Measurements from ENCODE around the gene OAF. TPM values are rescaled to one million over a fixed set of nuclear protein-coding genes. Genes with fewer than 3 reads are reported as not detected.

The OAF gene
- total RNA-seq, 2 donors from 2014 or later: 1.7 to 3.6 TPM

- H3K27ac Mint-ChIP-seq: no peak overlapping the region
- H3K4me1 Mint-ChIP-seq: peaks cover 20% of the 10 kb centered on the region
- no peak for DNase-seq
- H3K9me3 Mint-ChIP-seq: no peaks in the 10 kb centered on the region
- no peaks in the 10 kb centered on the region for H3K36me3 ChIP-seq (ENCODE audit: control insufficient read depth, insufficient read depth, low read length)
- no peak overlapping the region for H3K4me3 ChIP-seq (ENCODE audit: low read length)
- H3K9ac ChIP-seq (ENCODE audit: extremely low read depth, low read length, poor library complexity, severe bottlenecking): no peak overlapping the region
- H3K27me3 ChIP-seq (ENCODE audit: control insufficient read depth, insufficient read depth, low read length, poor library complexity, severe bottlenecking): peaks cover 40% of the 10 kb centered on the region
- H3K36me3 Mint-ChIP-seq (ENCODE audit: low read depth): no peaks in the 10 kb centered on the region
- H3K27me3 Mint-ChIP-seq (ENCODE audit: insufficient read depth): peaks cover 71% of the 10 kb centered on the region
- TF ChIP-seq, protein P1, sequence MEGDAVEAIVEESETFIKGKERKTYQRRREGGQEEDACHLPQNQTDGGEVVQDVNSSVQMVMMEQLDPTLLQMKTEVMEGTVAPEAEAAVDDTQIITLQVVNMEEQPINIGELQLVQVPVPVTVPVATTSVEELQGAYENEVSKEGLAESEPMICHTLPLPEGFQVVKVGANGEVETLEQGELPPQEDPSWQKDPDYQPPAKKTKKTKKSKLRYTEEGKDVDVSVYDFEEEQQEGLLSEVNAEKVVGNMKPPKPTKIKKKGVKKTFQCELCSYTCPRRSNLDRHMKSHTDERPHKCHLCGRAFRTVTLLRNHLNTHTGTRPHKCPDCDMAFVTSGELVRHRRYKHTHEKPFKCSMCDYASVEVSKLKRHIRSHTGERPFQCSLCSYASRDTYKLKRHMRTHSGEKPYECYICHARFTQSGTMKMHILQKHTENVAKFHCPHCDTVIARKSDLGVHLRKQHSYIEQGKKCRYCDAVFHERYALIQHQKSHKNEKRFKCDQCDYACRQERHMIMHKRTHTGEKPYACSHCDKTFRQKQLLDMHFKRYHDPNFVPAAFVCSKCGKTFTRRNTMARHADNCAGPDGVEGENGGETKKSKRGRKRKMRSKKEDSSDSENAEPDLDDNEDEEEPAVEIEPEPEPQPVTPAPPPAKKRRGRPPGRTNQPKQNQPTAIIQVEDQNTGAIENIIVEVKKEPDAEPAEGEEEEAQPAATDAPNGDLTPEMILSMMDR (conservative IDR thresholded peaks at IDR 0.05): no peak
- no peaks in the 10 kb centered on the region for H3K9me3 ChIP-seq (ENCODE audit: control insufficient read depth, low read length)
- H3K4me3 Mint-ChIP-seq: no peak overlapping the region
- H3K4me1 ChIP-seq (ENCODE audit: control insufficient read depth, insufficient read depth, low read length): no peaks in the 10 kb centered on the region
- WGBS, 2 experiments (ENCODE audit: insufficient coverage in 1 of 2, insufficient read length in 1 of 2): 94 to 100% methylated on average over 3 to 4 of the region's 4 CpGs
- no peak overlapping the region for H3K27ac ChIP-seq (ENCODE audit: low read depth, low read length)
These were observed 32.4 kb downstream of the OAF start for GRCh38 chr11:120243221-120243620.

DNA sequence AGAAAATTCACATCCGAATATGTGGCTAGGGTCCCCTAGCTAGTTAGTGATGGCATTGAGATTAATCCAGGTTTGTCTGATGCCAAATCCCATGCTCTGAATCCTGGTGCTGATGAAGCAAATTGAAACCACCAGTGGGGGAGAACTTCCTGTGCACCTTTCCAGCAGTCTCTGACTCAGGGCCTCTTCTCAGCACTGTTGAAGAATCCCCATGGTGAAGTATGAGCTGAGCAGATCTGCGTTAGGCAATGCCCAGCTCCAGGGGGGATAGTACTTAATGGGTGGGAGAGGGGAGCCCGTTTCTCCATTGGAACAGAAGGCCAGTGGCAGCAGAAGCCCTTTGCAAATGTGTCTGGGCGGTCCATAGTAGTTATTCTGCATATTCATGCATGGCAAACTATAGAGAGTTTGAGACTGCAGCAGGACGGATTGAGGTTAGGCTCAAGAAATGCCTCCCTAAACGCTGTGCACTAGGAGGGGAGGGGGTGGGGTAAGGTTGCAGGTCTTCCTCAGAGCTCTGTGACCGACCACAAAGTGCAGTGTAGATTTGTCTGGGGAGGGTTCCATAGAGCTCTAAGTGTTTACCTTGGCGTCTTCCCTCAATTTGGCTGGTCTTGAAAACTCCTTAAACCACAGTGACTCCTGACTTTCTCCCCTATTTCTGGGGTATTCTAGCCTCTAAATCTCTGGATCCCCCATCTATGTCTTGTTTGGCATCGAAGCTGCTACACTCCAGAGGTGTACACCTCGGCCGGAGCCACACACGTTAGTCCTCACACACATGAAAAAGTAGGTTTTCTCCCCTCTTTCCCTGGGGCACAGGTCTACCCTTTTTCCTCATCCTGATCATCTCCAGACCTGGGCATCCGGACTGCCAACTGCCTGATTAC is 33.9 kb downstream of the OAF start:
- Mint-ChIP-seq H3K27me3 (ENCODE audit: insufficient read depth) (peaks cover 63% of the 10 kb centered on the region), H3K9me3 (no peaks in the 10 kb centered on the region), H3K36me3 (ENCODE audit: low read depth) (no peaks in the 10 kb centered on the region), H3K4me3 (no peak overlapping the region), H3K27ac (no peak overlapping the region), H3K4me1 (peaks cover 20% of the 10 kb centered on the region)
- H3K4me3 ChIP-seq (ENCODE audit: low read length): no peak overlapping the region
- H3K36me3 ChIP-seq (ENCODE audit: control insufficient read depth, insufficient read depth, low read length): no peaks in the 10 kb centered on the region
- no peaks in the 10 kb centered on the region for H3K4me1 ChIP-seq (ENCODE audit: control insufficient read depth, insufficient read depth, low read length)
- TF ChIP-seq, protein P1 (conservative IDR thresholded peaks at IDR 0.05): no peak
- H3K27ac ChIP-seq (ENCODE audit: low read depth, low read length): no peak overlapping the region
- H3K27me3 ChIP-seq (ENCODE audit: control insufficient read depth, insufficient read depth, low read length, poor library complexity, severe bottlenecking): peaks cover 25% of the 10 kb centered on the region
- H3K9ac ChIP-seq (ENCODE audit: extremely low read depth, low read length, poor library complexity, severe bottlenecking): no peak overlapping the region
- no peak for DNase-seq
- no peaks in the 10 kb centered on the region for H3K9me3 ChIP-seq (ENCODE audit: control insufficient read depth, low read length)
- 68 to 85% methylated on average over 10 to 13 of the region's 13 CpGs for WGBS, 2 experiments (ENCODE audit: insufficient coverage in 1 of 2, insufficient read length in 1 of 2)

DNA sequence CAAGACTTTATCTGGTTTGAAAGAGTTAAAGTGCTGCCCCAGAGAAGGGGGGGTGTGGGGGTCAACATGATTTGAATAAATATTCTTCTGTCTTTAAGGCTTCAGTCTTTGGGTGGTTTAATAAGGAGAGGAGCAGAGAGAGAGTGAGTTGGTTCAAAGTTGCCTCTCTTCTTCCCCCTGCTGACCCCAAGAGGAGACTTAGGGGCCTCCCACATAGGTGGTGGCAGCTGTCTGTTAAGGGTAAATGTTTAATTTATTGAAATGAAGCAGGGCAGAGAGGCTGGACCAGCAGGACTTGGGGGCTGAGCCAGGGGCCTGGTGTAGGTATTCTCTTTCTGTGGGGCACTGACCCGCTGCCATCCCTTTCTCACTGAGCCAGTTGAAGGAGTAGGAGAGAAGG is 34.6 kb downstream of the OAF start:
- Histone ChIP-seq H3K4me3 (ENCODE audit: low read length) (no peak overlapping the region), H3K9me3 (ENCODE audit: control insufficient read depth, low read length) (no peaks in the 10 kb centered on the region), H3K36me3 (ENCODE audit: control insufficient read depth, insufficient read depth, low read length) (no peaks in the 10 kb centered on the region), H3K27ac (ENCODE audit: low read depth, low read length) (no peak overlapping the region), H3K4me1 (ENCODE audit: control insufficient read depth, insufficient read depth, low read length) (no peaks in the 10 kb centered on the region), H3K9ac (ENCODE audit: extremely low read depth, low read length, poor library complexity, severe bottlenecking) (no peak overlapping the region), H3K27me3 (ENCODE audit: control insufficient read depth, insufficient read depth, low read length, poor library complexity, severe bottlenecking) (peaks cover 18% of the 10 kb centered on the region)
- H3K27ac Mint-ChIP-seq: no peak overlapping the region
- H3K9me3 Mint-ChIP-seq: no peaks in the 10 kb centered on the region
- no peak overlapping the region for H3K4me3 Mint-ChIP-seq
- H3K27me3 Mint-ChIP-seq (ENCODE audit: insufficient read depth): peaks cover 65% of the 10 kb centered on the region
- DNase-seq: no peak
- H3K4me1 Mint-ChIP-seq: peaks cover 20% of the 10 kb centered on the region
- TF ChIP-seq, protein P1 (conservative IDR thresholded peaks at IDR 0.05): peak; percentile 35
- 80 to 96% methylated on average over 1 of the region's 1 CpG for WGBS, 2 experiments (ENCODE audit: insufficient coverage in 1 of 2, insufficient read length in 1 of 2)
- no peaks in the 10 kb centered on the region for H3K36me3 Mint-ChIP-seq (ENCODE audit: low read depth)
